ENCODE results near the gene IFNA1. TPM values are rescaled to one million over a fixed set of nuclear protein-coding genes. Genes with fewer than 3 reads are reported as not detected.

Gene IFNA1
- not detected in 2 replicates for total RNA-seq

GRCh38 chr9:21440139-21440538, at the start of gene IFNA1:
IFNA1 (plus strand) TSS chr9:21440439; CDS start chr9:21440508, 69 bp downstream.

GRCh38 chr9:21408817-21409216, 31.4 kb upstream of the IFNA1 start, which contains the start of gene IFNA8:
IFNA8 (plus strand) TSS chr9:21409117; CDS start chr9:21409177, 60 bp downstream.

GRCh38 chr9:21482213-21482612, 42.0 kb downstream of the IFNA1 start, which contains the start of gene IFNE:
IFNE (minus strand) TSS chr9:21482313; CDS start chr9:21481694, 619 bp downstream.

Other genes with a start within 250 kb of the IFNA1 start
- gene IFNA7, start 238.2 kb upstream of the IFNA1 start, total RNA-seq, result not detected in 2 replicates
- gene IFNA10, start 233.3 kb upstream of the IFNA1 start, total RNA-seq, result not detected in 2 replicates
- not detected in 2 replicates for gene IFNA16, start 223.1 kb upstream of the IFNA1 start, total RNA-seq
- not detected in 2 replicates for gene IFNA17, start 212.2 kb upstream of the IFNA1 start, total RNA-seq
- gene IFNA14, start 200.4 kb upstream of the IFNA1 start, total RNA-seq, result not detected in 2 replicates
- gene IFNA5, start 135.1 kb upstream of the IFNA1 start, total RNA-seq, result 0.09 and 0.16 TPM in 2 replicates
- 28.8 and 35.0 TPM in 2 replicates for gene KLHL9, start 105.0 kb upstream of the IFNA1 start, total RNA-seq
- gene IFNA6, start 89.6 kb upstream of the IFNA1 start, total RNA-seq, result not detected in 2 replicates
- gene IFNA13, start 72.4 kb upstream of the IFNA1 start, total RNA-seq, result not detected in 2 replicates
- gene IFNA2, start 55.0 kb upstream of the IFNA1 start, total RNA-seq, result not detected in 2 replicates
- gene IFNA8, start 31.3 kb upstream of the IFNA1 start, total RNA-seq, result not detected in 2 replicates
- 1.5 and 3.8 TPM in 2 replicates for gene IFNE, start 41.9 kb downstream of the IFNA1 start, total RNA-seq